AG10803 (cell line): ENCODE data around the gene SENP6.
A peak's percentile ranks its signal among the peaks of the same experiment; 100 is the strongest.
"Not testable (repeated sequence)": the region's sequence is repeated elsewhere in the genome, so short reads cannot be mapped to it uniquely, and the experiment has no call there.

Experiments used
- DNase-seq: peaks from one replicate; pipeline ENCODE4 v3.0.0; 2010; ENCODE audit warnings: low read depth
- H3K4me3 ChIP-seq: 2 replicates; pipeline ENCODE4 v1.5.1; 2011; ENCODE audit warnings: mild to moderate bottlenecking, low read length, control low read depth
- TF ChIP-seq, protein P1 (sequence below): conservative IDR thresholded peaks from 2 replicates; pipeline ENCODE4 v1.5.1; 2011; ENCODE audit warnings: mild to moderate bottlenecking, low read length, control low read depth, inconsistent platforms

SENP6 gene

DNA sequence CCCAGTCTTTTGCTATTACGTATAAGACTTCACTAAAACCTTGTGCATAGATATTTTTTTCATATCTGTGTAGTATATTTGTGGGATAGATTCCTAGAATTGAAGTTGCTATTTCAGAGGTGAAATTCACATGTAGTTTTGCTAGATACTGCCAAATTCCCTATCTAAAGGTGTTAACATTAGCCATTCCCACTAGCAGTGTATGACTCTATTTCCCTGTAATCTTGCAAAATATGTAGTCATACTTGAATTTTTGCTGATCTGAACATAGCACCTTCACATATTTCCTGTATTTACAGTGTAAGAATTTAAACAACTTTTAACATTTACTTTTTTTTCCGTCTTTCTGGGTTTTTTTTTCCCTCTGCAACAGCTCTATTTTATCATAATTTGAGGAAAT is 24.9 kb downstream of the SENP6 start:
- DNase-seq = no peak
- no peak overlapping the region for H3K4me3 ChIP-seq
- TF ChIP-seq, protein P1, sequence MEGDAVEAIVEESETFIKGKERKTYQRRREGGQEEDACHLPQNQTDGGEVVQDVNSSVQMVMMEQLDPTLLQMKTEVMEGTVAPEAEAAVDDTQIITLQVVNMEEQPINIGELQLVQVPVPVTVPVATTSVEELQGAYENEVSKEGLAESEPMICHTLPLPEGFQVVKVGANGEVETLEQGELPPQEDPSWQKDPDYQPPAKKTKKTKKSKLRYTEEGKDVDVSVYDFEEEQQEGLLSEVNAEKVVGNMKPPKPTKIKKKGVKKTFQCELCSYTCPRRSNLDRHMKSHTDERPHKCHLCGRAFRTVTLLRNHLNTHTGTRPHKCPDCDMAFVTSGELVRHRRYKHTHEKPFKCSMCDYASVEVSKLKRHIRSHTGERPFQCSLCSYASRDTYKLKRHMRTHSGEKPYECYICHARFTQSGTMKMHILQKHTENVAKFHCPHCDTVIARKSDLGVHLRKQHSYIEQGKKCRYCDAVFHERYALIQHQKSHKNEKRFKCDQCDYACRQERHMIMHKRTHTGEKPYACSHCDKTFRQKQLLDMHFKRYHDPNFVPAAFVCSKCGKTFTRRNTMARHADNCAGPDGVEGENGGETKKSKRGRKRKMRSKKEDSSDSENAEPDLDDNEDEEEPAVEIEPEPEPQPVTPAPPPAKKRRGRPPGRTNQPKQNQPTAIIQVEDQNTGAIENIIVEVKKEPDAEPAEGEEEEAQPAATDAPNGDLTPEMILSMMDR = no peak

DNA sequence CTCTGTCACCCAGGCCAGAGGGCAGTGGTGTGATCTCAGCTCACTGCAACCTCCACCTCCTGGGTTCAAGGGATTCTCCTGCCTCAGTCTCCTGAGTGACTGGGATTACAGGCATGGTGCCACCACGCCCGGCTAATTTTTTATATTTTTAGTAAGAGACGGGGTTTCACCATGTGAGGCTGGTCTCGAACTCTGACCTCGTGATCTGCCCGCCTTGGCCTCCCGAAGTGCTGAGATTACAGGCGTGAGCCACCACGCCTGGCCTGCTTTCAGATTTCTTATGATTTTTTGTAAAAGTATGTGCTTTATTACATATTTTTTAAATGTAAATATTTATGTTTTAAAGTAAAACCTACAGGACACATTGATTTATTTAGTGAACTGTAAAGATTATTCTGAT is 26.0 kb downstream of the SENP6 start:
- H3K4me3 ChIP-seq, DNase-seq: not testable (repeated sequence)

- no peak for DNase-seq
- TF ChIP-seq, protein P1 = no peak
- no peak overlapping the region for H3K4me3 ChIP-seq
Measured at GRCh38 chr6:75631859-75632635, 30.4 kb downstream of the SENP6 start.

GRCh38 chr6:75633045-75633444 is 31.4 kb downstream of the SENP6 start:
- H3K4me3 ChIP-seq = no peak overlapping the region
- TF ChIP-seq, protein P1 = no peak
- no peak for DNase-seq

GRCh38 chr6:75642311-75642710 is 40.6 kb downstream of the SENP6 start:
- no peak for DNase-seq
- TF ChIP-seq, protein P1 = no peak
- no peak overlapping the region for H3K4me3 ChIP-seq

GRCh38 chr6:75643173-75643572 is 41.5 kb downstream of the SENP6 start:
- no peak overlapping the region for H3K4me3 ChIP-seq
- TF ChIP-seq, protein P1 = no peak
- DNase-seq = peak; percentile 66

DNA sequence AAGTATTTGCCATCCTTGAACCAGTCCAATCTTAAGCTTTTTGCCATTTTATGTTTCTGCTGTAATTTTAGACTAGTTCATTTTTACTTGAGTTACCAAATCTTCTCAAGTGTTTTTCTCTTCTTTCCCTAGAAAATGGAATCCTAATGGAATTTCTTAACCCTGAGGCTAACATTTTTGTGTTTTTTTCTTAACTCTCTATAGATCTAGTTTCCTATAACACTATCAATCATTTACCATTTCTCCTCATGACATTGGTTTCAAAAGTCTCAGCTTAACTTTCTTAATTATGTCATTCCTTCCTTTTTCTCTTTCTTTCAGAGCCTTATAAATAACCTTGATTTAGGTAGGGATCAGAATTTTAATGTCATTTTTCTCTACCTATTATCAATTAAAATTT is 54.8 kb downstream of the SENP6 start:
- TF ChIP-seq, protein P1 = no peak
- no peak overlapping the region for H3K4me3 ChIP-seq
- DNase-seq = peak; percentile 2
